SK-N-SH (cell line): ENCODE results near the gene LMAN2.

Experiments used
- CHD2 ChIP-seq: fragments of 150-350 bp; IDR thresholded peaks from 2 replicates; pipeline ENCODE4 v1.6.1; 2018; ENCODE audit warnings: low read length; ENCODE audit not compliant: partially characterized antibody
- CTCF ChIP-seq: fragments of 200-600 bp; sonication (generic); IDR thresholded peaks from 2 replicates; pipeline ENCODE4 v1.6.1; 2017; ENCODE audit warnings: antibody characterized with exemption, mild to moderate bottlenecking, moderate library complexity
- ELF1 ChIP-seq: IDR thresholded peaks from 2 replicates; pipeline ENCODE4 v1.4.0; 2012
- EP300 ChIP-seq, 2 experiments: IDR thresholded peaks; 2 replicates each; pipeline versions ENCODE4 v1.4.0 to v1.6.1; 2012; ENCODE audit warnings: borderline replicate concordance in 1 of 2, low read depth in 1 of 2, low read length in 1 of 2
- POLR2AphosphoS5 ChIP-seq: IDR thresholded peaks from 2 replicates; pipeline ENCODE4 v1.6.1; 2012; ENCODE audit warnings: low read depth, low read length
- RFX5 ChIP-seq: IDR thresholded peaks from 2 replicates; pipeline ENCODE4 v1.6.1; 2012; ENCODE audit warnings: mild to moderate bottlenecking, improper control_type of control experiment, low read length
- RXRA ChIP-seq: IDR thresholded peaks from 2 replicates; pipeline ENCODE4 v1.4.0; 2012; ENCODE audit warnings: low read depth, mild to moderate bottlenecking, borderline replicate concordance
- SIN3A ChIP-seq: IDR thresholded peaks from 2 replicates; pipeline ENCODE4 v1.6.1; 2012; ENCODE audit warnings: low read depth, mild to moderate bottlenecking, low read length, moderate library complexity, borderline replicate concordance
- SMC3 ChIP-seq: IDR thresholded peaks from 2 replicates; pipeline ENCODE4 v1.6.1; 2012; ENCODE audit warnings: low read depth, low read length, improper control_type of control experiment
- TAF1 ChIP-seq: IDR thresholded peaks from 2 replicates; pipeline ENCODE4 v1.6.1; 2012; ENCODE audit warnings: low read depth, mild to moderate bottlenecking, low read length, moderate library complexity, borderline replicate concordance
- YY1 ChIP-seq: IDR thresholded peaks from 2 replicates; pipeline ENCODE4 v1.4.0; 2012; ENCODE audit warnings: low read depth, mild to moderate bottlenecking
- TF ChIP-seq, protein P1 (sequence below): fragments of 150-350 bp; IDR thresholded peaks from 2 replicates; pipeline ENCODE4 v1.6.1; 2017; ENCODE audit warnings: antibody characterized with exemption, low read length, low read depth, borderline replicate concordance

- TF ChIP-seq CTCF (no peak), POLR2AphosphoS5 (no peak), TAF1 (no peak), SIN3A (no peak), RXRA (no peak), SMC3 (no peak), ELF1 (no peak), RFX5 (no peak), YY1 (no peak), EP300 (IDR thresholded peaks at IDR 0.05; ENCODE audit: borderline replicate concordance in 1 of 2, low read depth in 1 of 2, low read length in 1 of 2) (no peak), CHD2 (no peak)
- TF ChIP-seq, protein P1, sequence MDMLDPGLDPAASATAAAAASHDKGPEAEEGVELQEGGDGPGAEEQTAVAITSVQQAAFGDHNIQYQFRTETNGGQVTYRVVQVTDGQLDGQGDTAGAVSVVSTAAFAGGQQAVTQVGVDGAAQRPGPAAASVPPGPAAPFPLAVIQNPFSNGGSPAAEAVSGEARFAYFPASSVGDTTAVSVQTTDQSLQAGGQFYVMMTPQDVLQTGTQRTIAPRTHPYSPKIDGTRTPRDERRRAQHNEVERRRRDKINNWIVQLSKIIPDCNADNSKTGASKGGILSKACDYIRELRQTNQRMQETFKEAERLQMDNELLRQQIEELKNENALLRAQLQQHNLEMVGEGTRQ, result no peak
These were observed 43.7 kb downstream of the LMAN2 start for GRCh38 chr5:177307544-177308363.
